GM18502 (cell line): ENCODE results near the gene NF1.
"Not testable (repeated sequence)": the region's sequence is repeated elsewhere in the genome, so short reads cannot be mapped to it uniquely, and the experiment has no call there.

ENCODE experiments used
- ATAC-seq: cut with Tn5 transposase; IDR thresholded peaks from one replicate; pipeline ENCODE4 v1.9.1; 2021; ENCODE audit warnings: mild to moderate bottlenecking; ENCODE audit not compliant: unreplicated experiment, poor library complexity

NF1 gene

DNA sequence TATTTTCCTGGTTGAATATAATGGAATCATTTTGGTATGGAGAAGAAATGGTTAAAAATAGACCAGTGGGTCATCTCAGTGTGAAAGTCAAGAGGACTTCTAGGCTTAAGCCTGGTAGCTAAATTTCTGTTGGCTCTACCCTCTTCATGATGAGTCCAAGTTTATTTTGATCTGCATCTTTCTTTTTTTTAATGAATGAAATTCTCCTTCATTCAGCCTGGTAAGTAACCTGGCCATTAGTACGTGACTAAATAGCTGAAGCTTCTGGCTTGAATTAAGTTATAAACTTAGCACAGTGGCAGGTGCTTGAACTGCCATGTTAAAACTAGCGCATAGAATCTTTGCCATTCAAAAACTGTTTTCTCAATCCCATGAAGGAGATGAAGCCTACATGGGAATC, 28.0 kb downstream of the NF1 start:
- ATAC-seq = no peak

DNA sequence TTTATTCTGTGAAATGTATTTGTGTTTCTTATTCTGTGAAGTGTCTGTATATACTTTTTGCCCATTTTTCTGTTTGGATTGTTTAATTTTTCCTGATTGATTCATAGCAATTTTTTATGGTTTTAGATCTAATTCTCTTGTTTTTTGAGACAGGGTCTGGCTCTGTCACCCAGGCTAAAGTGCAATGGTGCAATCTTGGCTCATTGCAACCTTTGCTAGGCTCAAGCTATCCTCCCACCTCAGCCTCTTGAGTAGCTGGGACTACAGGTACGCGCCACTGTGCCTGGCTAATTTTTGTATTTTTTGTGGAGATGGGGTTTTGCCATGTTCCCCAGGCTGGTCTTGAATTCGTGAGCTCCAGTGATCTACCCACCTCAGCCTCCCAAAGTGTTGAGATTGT, 31.5 kb downstream of the NF1 start:
- ATAC-seq = no peak

DNA sequence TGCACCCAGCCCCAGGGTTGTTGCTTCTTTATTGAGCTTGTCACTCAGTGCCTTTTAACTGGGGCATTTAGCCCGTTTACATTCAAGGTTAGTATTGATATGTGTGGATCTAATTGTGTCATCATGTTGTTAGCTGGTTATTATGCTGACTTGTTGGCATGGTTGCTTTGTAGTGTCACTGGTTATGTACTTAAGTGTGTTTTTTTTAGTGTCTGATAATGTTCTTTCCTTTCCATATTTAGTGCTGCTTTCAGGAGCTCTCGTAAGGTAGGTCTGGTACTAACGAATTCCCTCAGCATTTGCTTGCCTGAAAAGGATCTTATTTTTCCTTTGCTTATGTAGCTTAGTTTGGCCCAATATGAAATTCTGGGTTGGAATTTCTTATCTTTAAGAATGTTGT, 33.5 kb downstream of the NF1 start:
- ATAC-seq = no peak

DNA sequence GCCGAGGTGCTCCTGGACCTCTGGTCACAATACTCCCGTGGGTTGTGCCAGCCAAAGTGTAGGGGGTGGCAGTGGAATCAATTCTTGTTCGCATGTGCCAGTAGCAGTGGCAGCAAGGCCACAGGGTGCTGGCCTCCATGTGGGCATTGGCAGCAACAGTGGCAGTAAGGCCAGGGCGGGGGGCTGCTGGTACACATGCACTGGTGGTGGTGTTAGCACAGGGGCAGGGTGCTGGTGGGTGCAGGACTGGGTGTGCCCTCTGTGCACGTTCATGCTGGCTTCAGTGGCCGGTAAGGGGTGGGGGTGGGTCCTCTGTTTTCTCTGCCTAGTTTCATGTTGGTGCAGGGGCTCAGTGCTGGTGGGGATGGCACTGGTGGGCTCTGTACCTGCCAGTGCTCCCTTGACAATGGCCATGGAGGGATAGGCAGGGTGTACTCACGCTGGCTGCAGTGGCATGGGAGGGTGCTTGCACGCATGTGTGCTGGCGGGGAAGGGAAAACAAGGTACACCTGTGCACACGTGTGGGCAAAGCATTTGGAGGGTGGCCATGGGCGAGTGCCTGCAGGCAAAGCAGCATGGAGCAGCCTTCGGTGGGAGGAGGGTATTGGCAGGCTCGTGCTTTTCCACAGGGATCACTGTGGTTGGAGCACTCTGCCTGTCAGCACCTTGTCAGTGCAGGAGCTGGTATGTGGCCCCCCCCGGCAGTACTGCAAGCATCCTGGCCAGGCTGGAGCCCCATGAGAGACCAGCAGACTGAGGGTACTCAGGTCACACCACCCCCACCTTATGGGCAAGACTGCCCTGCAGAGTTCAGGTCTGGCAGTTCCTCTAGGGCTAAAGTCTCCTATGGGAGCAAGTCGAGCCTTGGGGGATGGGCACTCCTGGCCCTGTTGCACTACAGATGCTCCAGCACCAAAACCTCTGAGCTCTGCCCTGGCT, 35.8 kb downstream of the NF1 start:
- no peak for ATAC-seq

DNA sequence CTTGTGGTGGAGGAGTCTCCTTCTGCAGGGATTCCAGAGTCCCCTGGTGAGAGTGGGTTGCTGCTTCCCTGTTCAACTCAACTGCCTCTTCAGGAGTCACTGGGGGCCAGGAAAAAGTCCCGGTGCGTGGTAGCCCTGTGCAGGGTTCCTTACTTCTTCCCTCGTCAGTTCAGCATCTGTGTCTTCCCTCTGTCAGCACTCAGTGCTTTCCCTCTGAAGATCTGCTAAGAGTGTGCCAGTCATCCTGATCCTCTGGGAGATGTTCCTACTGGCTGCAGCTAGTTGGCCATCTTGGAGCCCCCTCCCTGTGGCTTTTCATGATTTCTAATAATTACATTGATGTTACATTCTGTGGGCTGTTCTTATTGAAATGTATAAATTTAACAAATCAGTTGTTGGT, 36.5 kb downstream of the NF1 start:
- ATAC-seq = no peak

- ATAC-seq = no peak
Measured at GRCh38 chr17:31132977-31133376, 38.2 kb downstream of the NF1 start.

GRCh38 chr17:31134576-31134975, 39.8 kb downstream of the NF1 start:
- no peak for ATAC-seq

DNA sequence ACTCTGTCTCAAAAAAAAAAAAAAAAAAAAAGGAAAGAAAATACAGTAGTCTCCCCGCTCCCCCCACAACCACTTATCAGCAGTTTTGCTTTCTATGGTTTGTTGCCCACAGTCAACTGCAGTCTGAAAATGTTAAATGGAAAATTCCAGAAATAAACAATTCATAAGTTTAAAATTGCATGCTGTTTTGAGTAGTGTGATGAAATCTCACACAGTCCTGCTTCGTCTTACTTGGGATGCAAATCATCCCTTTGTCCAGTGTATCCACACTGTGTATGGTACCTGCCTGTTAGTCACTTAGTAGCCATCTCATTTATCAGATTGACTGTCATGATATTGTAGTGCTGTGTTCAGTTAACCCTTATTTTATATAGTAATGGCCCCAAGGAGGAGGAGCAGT, 41.5 kb downstream of the NF1 start:
- no peak for ATAC-seq

- ATAC-seq = no peak
Measured at GRCh38 chr17:31140111-31140510, 45.3 kb downstream of the NF1 start.

DNA sequence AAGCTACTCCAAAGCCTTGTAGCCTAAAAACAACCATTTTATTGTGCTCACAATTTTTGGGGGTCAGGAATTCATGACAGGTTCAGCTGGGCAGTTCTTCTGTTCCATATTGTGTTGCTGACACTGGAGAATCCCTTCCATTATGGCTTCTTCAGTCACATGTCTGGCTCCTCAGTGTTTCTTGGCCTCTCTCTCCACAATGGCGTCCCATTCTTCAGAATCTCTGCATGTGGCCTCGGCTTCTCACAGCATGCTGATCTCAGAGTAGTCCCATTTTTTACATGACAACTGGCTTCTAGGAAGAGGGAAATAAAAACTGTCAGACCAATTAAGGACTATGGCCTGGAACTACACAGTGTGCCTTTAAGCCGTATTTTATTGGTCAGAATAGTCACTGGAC, 49.7 kb downstream of the NF1 start:
- ATAC-seq = no peak

- ATAC-seq = no peak
Measured at GRCh38 chr17:31144836-31145235, 50.1 kb downstream of the NF1 start.

GRCh38 chr17:31147507-31148202, 52.9 kb downstream of the NF1 start:
- ATAC-seq = no peak

DNA sequence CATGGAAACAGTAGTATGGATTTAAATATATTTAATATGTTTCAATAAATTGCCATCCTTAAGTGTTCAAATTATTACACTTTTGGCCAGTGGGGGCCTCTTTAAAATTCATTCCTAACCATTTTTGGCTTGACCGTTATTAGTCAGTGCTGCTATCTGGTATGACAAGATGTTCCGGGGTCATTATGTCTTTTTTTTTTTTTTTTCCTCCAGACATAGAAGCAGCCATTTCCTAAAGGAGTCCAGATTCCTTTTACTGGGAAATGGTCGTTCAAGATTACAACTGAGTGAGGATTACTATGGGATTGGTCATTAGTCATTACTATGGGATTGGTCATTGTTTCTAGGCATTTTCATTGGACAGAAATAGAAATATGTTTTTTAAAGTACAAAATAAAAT, 53.4 kb downstream of the NF1 start:
- ATAC-seq = no peak

DNA sequence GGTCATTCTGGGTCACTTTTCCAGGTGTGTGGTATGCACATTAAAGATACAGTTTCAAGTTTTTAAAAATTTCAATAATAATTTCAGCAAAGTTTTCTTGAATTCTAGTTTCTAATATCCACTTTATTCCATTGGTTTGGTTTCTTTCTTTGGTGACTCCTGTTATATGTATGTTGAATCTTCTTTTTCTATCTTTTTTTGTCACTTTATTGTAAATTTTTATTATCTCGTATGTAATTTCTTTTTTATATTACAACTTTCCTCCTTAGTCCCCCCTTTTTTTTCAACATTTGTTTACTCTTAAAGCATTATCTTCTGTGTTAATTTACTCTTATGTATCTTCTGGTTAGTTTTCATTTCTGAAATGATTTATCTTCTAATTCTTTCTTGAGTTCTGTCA, 57.5 kb downstream of the NF1 start:
- ATAC-seq = no peak

- no peak for ATAC-seq
Measured at GRCh38 chr17:31155208-31155810, 60.5 kb downstream of the NF1 start.

- no peak for ATAC-seq
Measured at GRCh38 chr17:31156326-31156725, 61.5 kb downstream of the NF1 start.

- ATAC-seq = not testable (repeated sequence)
Measured at GRCh38 chr17:31156864-31157263, 62.1 kb downstream of the NF1 start.

- ATAC-seq = no peak
Measured at GRCh38 chr17:31158746-31159377, 64.1 kb downstream of the NF1 start.

GRCh38 chr17:31163091-31163781, 68.5 kb downstream of the NF1 start:
- ATAC-seq = no peak

- ATAC-seq = no peak
Measured at GRCh38 chr17:31167111-31167510, 72.3 kb downstream of the NF1 start.
